ENCODE measurements around the gene GPR63. TPM values are rescaled to one million over a fixed set of nuclear protein-coding genes. Genes with fewer than 3 reads are reported as not detected.
A peak's percentile ranks its signal among the peaks of the same experiment; 100 is the strongest.

Gene GPR63
- total and polyA plus RNA-seq, 9 of the 15 experiments (the other 6 are each of a cell fraction or from before 2014, with no cell fraction given): 1.6 to 5.1 (median 3.7) TPM

GRCh38 chr6:96755096-96755495, 82.2 kb downstream of the GPR63 start:
- no peaks in the 10 kb centered on the region for H3K79me2 ChIP-seq (ENCODE audit: control insufficient read depth, insufficient read depth, low read length)
- ATAC-seq: no peak
- no peak for FAIRE-seq
- H3K27me3 ChIP-seq (ENCODE audit: control insufficient read depth in 2 of 2, insufficient read depth in 2 of 2, low read length in 2 of 2): peaks cover 0 to under 1% of the 10 kb centered on the region in 2 experiments; a peak in 1 of 5 replicates
- no peaks in the 10 kb centered on the region for H4K20me1 ChIP-seq (replicated peaks; ENCODE audit: control insufficient read depth, insufficient read depth, low read length)
- 0% methylated on average over 3 of the region's 3 CpGs for WGBS (ENCODE audit: insufficient coverage, low coverage, missing lambda C conversion rate)
- no peak overlapping the region for H2AFZ ChIP-seq (ENCODE audit: low read depth, low read length)
- H3K9ac ChIP-seq (ENCODE audit: insufficient read depth in 1 of 2, low read depth in 2 of 2, low read length in 2 of 2): no peak overlapping the region
- ChIA-PET POLR2A (no interaction called here), CTCF (ENCODE audit: low intra/inter-chr PET ratio) (no interaction called here)
- no peak for DNase-seq (ENCODE audit: extremely low read depth in 1 of 4, low spot score in 3 of 4)
- H3K4me1 ChIP-seq (replicated peaks in 1 of 2; ENCODE audit: control insufficient read depth in 2 of 2, insufficient read depth in 2 of 2, low read length in 2 of 2): no peaks in the 10 kb centered on the region
- BruUV-seq (replicated peaks): no TSS peak
- no peaks in the 10 kb centered on the region for H3K9me3 ChIP-seq (replicated peaks; ENCODE audit: control insufficient read depth, insufficient read depth, low read depth, low read length)
- H3K36me3 ChIP-seq (ENCODE audit: control insufficient read depth, insufficient read depth, low read length): no peaks in the 10 kb centered on the region
- H3K4me2 ChIP-seq (ENCODE audit: insufficient read depth, low read length): no peak overlapping the region
- no peak overlapping the region for H3K4me3 ChIP-seq
- H3K9me1 ChIP-seq (ENCODE audit: control insufficient read depth, insufficient read depth, low read length): no peaks in the 10 kb centered on the region
- in situ Hi-C loops (cut with MboI): no loop called here
- intact Hi-C loops (cut with micrococcal nuclease): no loop called here
- no peak overlapping the region for H3K27ac ChIP-seq (ENCODE audit: extremely low read depth, low read depth, low read length)
- TF ChIP-seq ZNF766 (CRISPR knock-in tag; conservative IDR thresholded peaks at IDR 0.05) (peak; percentile 81), SMARCA4 (IDR thresholded peaks at IDR 0.05) (no peak), ATF7 (IDR thresholded peaks at IDR 0.05) (no peak), SPI1 (IDR thresholded peaks at IDR 0.05; ENCODE audit: borderline replicate concordance, low read depth, low read length) (peak; percentile 21; the same call in 1 of the 2 replicates), NR0B1 (IDR thresholded peaks at IDR 0.05; ENCODE audit: partially characterized antibody) (no peak), FIP1L1 (IDR thresholded peaks at IDR 0.05; ENCODE audit: low read depth, low read length, poor library complexity, severe bottlenecking) (no peak)

All from K562 (cell line).